Peyer's patch (tissue), 4 donors: Measurements from ENCODE around the gene S1PR1.

Experiments used
- CTCF ChIP-seq, 6 experiments: fragments of 450-650 bp in 4 of 6; fragments of 200-600 bp in 2 of 6; sonication (generic) in 1 of 6; IDR thresholded peaks; one replicate each; pipeline ENCODE4 v1.5.1; 2017 to 2019; ENCODE audit warnings: antibody characterized with exemption in 6 of 6, mild to moderate bottlenecking in 3 of 6, moderate library complexity in 1 of 6
- POLR2A ChIP-seq, 2 donors: fragments of 450-650 bp; IDR thresholded peaks; one replicate each; pipeline ENCODE4 v1.5.1; 2017; ENCODE audit warnings: antibody characterized with exemption in 2 of 2, mild to moderate bottlenecking in 2 of 2, moderate library complexity in 2 of 2

- TF ChIP-seq POLR2A (IDR thresholded peaks at IDR 0.05) (no peak), CTCF (IDR thresholded peaks at IDR 0.05) (no peak)
Measured at GRCh38 chr1:101284021-101284420, 47.2 kb downstream of the S1PR1 start.
